LNCaP clone FGC (cell line): Measurements from ENCODE around the gene SULF2.

Source experiments
- DNase-seq: peaks from one replicate; pipeline ENCODE4 v3.0.0-alpha.2; 2011; ENCODE audit warnings: low read depth
- H3K4me3 ChIP-seq: 2 replicates; pipeline ENCODE4 v1.5.1; 2011; ENCODE audit warnings: mild to moderate bottlenecking, low read depth, low read length, control low read depth
- CTCF ChIP-seq: IDR thresholded peaks from 2 replicates; pipeline ENCODE4 v1.5.1; 2012; ENCODE audit warnings: mild to moderate bottlenecking; ENCODE audit not compliant: control insufficient read depth, insufficient read depth; ENCODE audit errors: extremely low read depth

The SULF2 gene

GRCh38 chr20:47666304-47666703 is 119.0 kb downstream of the SULF2 start:
- DNase-seq: no peak
- no peak overlapping the region for H3K4me3 ChIP-seq
- no peak for TF ChIP-seq CTCF

- TF ChIP-seq CTCF: no peak
- no peak for DNase-seq
- no peak overlapping the region for H3K4me3 ChIP-seq
These were observed 119.9 kb downstream of the SULF2 start for GRCh38 chr20:47665221-47665991.

- no peak for DNase-seq
- no peak for TF ChIP-seq CTCF
- H3K4me3 ChIP-seq: no peak overlapping the region
These were observed 120.5 kb downstream of the SULF2 start for GRCh38 chr20:47664744-47665143.

GRCh38 chr20:47664068-47664437 is 121.2 kb downstream of the SULF2 start:
- no peak for DNase-seq
- no peak for TF ChIP-seq CTCF
- no peak overlapping the region for H3K4me3 ChIP-seq

GRCh38 chr20:47663354-47664067 is 121.8 kb downstream of the SULF2 start:
- no peak overlapping the region for H3K4me3 ChIP-seq
- peak; percentile 95 for TF ChIP-seq CTCF
- DNase-seq: no peak

- TF ChIP-seq CTCF: no peak
- no peak for DNase-seq
- no peak overlapping the region for H3K4me3 ChIP-seq
These were observed 122.6 kb downstream of the SULF2 start for GRCh38 chr20:47662483-47663353.
